Measurements from ENCODE around the gene SPATA6L. TPM values are rescaled to one million over a fixed set of nuclear protein-coding genes. Genes with fewer than 3 reads are reported as not detected.

Gene SPATA6L, protein sequence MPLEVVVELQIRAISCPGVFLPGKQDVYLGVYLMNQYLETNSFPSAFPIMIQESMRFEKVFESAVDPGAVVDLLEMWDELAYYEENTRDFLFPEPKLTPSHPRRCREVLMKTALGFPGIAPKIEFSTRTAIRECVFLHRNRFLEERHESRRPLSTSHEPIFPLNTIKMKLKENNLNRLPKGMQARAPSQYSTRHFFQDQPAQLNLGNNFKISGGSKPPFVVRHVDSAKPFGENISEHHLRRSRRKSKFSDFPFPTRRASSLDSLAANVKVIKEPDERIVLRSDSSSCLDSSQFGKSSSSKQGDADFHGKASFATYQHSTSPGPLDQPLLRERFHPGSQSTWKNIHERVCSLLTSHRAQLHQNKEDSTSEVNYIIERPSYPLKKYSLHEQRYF
- total RNA-seq, result 1 to 10 TPM in 8 of 9 donors, under 1 TPM in 1; 0.55 to 8.3 (median 2.9) TPM
- polyA plus RNA-seq, result 1 to 10 TPM in 1 of 3 donors, under 1 TPM in 2; 0.91 to 3.4 (median 0.95) TPM
- long read RNA-seq, donor 1, result 0 reads
- long read RNA-seq, donor 2, result 0 reads
- long read RNA-seq, donor 3, partial matches to known transcripts, result 17 of 49 reads
- long read RNA-seq, donor 3, other reads (novel, unspliced or antisense), result 32 of 49 reads
- long read RNA-seq, donor 4, result 0 reads
- long read RNA-seq, donor 5, partial matches to known transcripts, result 1 of 5 reads
- long read RNA-seq, donor 5, other reads (novel, unspliced or antisense), result 4 of 5 reads
- long read RNA-seq, donor 6, result 0 reads
- long read RNA-seq, donor 7, result 0 reads
- long read RNA-seq, donor 8, partial matches to known transcripts, result 5 of 5 reads
- long read RNA-seq, donor 8, other reads (novel, unspliced or antisense), result 0 of 5 reads
- long read RNA-seq, donor 9, result 0 reads
- long read RNA-seq, donor 10, result 0 reads

DNA sequence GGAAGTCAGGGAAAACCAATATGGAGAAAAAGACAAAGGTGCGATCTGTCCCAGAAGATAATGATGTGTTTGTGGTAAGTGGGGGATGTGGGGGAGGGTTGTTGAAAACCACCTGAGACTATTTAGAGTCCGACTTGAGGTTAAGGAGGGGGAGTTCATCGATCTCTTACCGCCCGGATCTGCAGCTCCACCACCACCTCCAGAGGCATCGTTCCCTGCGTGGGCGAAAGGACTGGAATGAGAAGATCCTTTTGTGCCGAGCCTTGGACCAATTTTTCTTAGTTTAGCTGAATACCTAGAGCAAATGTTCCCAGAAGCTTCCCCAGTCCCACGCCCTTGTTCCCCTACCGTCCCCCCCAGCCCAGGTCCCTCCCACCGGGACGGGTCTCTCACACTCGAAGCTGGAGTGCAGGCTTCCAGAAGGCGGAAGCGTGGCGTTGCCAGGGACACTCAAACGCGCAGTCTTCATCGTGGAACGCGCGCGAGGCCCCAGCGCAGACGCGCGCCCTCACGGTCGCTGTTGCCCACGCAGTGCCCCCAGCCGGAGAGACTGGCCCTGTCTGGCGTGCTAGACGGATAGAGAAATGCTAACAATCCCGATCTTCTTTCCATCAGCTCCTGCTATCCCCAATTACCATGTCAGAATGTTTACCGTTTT, at the start of gene SPATA6L:
Gene SPATA6L, minus strand, starts transcription at position 439 of the 658 bp plus-strand sequence. Its CDS starts 230 bp downstream, at position 209.
- peak within 1 kb of the TSS in 2 of 4 donors; percentile 35 to 59 for H3K4me3 ChIP-seq
- TF ChIP-seq, protein P1, sequence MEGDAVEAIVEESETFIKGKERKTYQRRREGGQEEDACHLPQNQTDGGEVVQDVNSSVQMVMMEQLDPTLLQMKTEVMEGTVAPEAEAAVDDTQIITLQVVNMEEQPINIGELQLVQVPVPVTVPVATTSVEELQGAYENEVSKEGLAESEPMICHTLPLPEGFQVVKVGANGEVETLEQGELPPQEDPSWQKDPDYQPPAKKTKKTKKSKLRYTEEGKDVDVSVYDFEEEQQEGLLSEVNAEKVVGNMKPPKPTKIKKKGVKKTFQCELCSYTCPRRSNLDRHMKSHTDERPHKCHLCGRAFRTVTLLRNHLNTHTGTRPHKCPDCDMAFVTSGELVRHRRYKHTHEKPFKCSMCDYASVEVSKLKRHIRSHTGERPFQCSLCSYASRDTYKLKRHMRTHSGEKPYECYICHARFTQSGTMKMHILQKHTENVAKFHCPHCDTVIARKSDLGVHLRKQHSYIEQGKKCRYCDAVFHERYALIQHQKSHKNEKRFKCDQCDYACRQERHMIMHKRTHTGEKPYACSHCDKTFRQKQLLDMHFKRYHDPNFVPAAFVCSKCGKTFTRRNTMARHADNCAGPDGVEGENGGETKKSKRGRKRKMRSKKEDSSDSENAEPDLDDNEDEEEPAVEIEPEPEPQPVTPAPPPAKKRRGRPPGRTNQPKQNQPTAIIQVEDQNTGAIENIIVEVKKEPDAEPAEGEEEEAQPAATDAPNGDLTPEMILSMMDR (IDR thresholded peaks at IDR 0.05), result no peak
- peak in 1 of 2 donors; percentile 22 for TF ChIP-seq POLR2A (IDR thresholded peaks at IDR 0.05)
- H3K36me3 ChIP-seq (replicated peaks in 1 of 2), result no peaks in the 10 kb centered on the region
- peak; percentile 62 to 86 (median 68) for DNase-seq
- no peaks in the 10 kb centered on the region for H3K27me3 ChIP-seq
- H3K27ac ChIP-seq, result peak within 1 kb of the TSS in 3 of 5 donors; percentile 49 to 75 (median 65)
- intact Hi-C loops (cut with DNase I), result no loop called here
- no peaks in the 10 kb centered on the region for H3K9me3 ChIP-seq (replicated peaks in 1 of 3)
- peaks cover 10 to 24% of the 10 kb centered on the region in 2 donors for H3K4me1 ChIP-seq (replicated peaks in 1 of 2)
- WGBS, 4 donors, result 1 to 4% (median 2%) methylated on average over 13 to 36 of the region's 36 CpGs

DNA sequence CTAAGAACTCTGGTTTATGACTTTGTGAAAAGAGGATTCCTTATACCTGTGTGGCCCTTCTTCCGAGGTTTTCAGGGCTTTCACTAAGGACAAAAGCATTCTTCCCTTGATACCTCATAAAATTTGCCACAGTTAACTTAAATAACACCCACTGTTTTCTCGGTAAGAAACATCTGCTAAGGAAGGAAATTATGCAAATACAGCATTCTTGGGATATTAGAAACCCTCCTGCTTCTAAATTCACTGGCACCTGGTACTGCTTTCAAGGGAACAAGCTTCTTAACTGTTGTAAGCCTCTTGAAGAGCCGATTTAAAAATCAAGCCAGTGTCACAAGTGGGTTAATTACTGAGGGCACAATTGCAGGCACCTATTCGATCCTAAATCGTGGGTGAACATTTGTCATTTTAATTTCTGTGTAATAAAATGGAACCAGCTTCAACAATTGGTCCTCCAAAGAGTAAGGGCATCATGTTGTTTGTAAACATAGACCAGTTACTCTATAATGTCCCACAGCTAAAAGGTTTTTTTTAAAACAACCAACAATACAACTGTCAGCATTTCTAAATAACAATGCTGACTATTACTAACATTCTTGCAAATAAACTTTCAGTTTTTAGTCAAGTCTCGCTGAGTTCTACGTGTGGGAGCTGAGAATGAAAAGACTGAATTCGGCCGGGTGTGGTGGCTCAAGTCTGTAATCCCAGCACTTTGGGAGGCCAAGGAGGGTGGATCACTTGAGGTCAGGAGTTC, 48.2 kb upstream of the SPATA6L start:
- no peak overlapping the region for H3K4me3 ChIP-seq
- no peaks in the 10 kb centered on the region for H3K9me3 ChIP-seq (replicated peaks in 1 of 3)
- DNase-seq, result no peak
- no peak overlapping the region for H3K27ac ChIP-seq
- TF ChIP-seq, protein P1 (IDR thresholded peaks at IDR 0.05), result no peak
- TF ChIP-seq POLR2A (IDR thresholded peaks at IDR 0.05), result no peak
- intact Hi-C loops (cut with DNase I), result no loop called here
- no peaks in the 10 kb centered on the region for H3K4me1 ChIP-seq (replicated peaks in 1 of 2)
- H3K27me3 ChIP-seq, result no peaks in the 10 kb centered on the region
- peaks cover 0 to 54% of the 10 kb centered on the region in 2 donors for H3K36me3 ChIP-seq (replicated peaks in 1 of 2)
- WGBS, 4 donors, result 91 to 98% (median 93%) methylated on average over 9 of the region's 9 CpGs

DNA sequence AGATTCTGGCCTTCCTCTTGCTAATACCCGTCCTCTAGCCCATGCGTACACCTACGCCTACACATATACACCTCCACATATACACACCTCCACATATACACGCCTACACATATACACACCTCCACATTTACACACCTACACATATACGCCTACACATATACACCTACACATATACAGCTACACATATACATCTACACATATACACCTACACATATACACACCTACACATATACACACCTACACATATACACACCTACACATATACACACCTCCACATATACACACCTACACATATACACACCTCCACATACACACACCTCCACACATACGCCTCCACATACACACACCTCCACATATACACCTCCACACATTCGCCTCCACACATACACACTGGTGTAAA, 47.6 kb upstream of the SPATA6L start:
- no peak for DNase-seq
- Histone ChIP-seq H3K4me1 (replicated peaks in 1 of 2) (no peaks in the 10 kb centered on the region), H3K4me3 (no peak overlapping the region), H3K36me3 (replicated peaks in 1 of 2) (peaks cover 0 to 49% of the 10 kb centered on the region in 2 donors), H3K27me3 (no peaks in the 10 kb centered on the region), H3K27ac (no peak overlapping the region), H3K9me3 (replicated peaks in 1 of 3) (no peaks in the 10 kb centered on the region)
- intact Hi-C loops (cut with DNase I), result no loop called here
- TF ChIP-seq, protein P1 (IDR thresholded peaks at IDR 0.05), result no peak
- TF ChIP-seq POLR2A (IDR thresholded peaks at IDR 0.05), result no peak
- 56 to 75% (median 63%) methylated on average over 7 of the region's 7 CpGs for WGBS, 4 donors
